HL-60 (cell line): ENCODE results near the gene METTL21A.

Source experiments
- DNase-seq, 2 experiments: peaks; one replicate each; pipeline ENCODE4 v3.0.0-alpha.2; 2010 to 2020; ENCODE audit warnings: low read depth in 1 of 2, low spot score in 1 of 2
- H3K27ac ChIP-seq: fragments of 250-450 bp; sonication (Bioruptor Pico); replicated peaks from 2 replicates; pipeline ENCODE4 v1.5.1; 2020; ENCODE audit warnings: mild to moderate bottlenecking, moderate library complexity
- H3K27me3 ChIP-seq: fragments of 250-450 bp; sonication (Bioruptor Pico); 2 replicates; pipeline ENCODE4 v1.5.1; 2021; ENCODE audit warnings: mild to moderate bottlenecking, moderate library complexity; ENCODE audit not compliant: insufficient read depth, poor library complexity, severe bottlenecking
- H3K4me3 ChIP-seq: replicated peaks from 2 replicates; pipeline ENCODE4 v1.5.1; 2011; ENCODE audit warnings: mild to moderate bottlenecking, control low read depth, low read length; ENCODE audit not compliant: insufficient read depth
- GABPA ChIP-seq: IDR thresholded peaks from 2 replicates; pipeline ENCODE4 v1.6.1; 2012; ENCODE audit warnings: low read depth
- POLR2AphosphoS5 ChIP-seq: IDR thresholded peaks from 2 replicates; pipeline ENCODE4 v1.6.1; 2012; ENCODE audit warnings: low read depth
- SPI1 ChIP-seq: IDR thresholded peaks from 2 replicates; pipeline ENCODE4 v1.6.1; 2012; ENCODE audit warnings: low read depth, mild to moderate bottlenecking, borderline replicate concordance
- TF ChIP-seq, protein P1 (sequence below): IDR thresholded peaks from 2 replicates; pipeline ENCODE4 v1.6.1; 2012; ENCODE audit warnings: low read depth; ENCODE audit not compliant: insufficient replicate concordance
- TF ChIP-seq, protein P2 (sequence below): IDR thresholded peaks from one replicate; pipeline ENCODE4 v1.5.1; 2011; ENCODE audit warnings: low read length, control low read depth, inconsistent platforms; ENCODE audit not compliant: insufficient read depth

The METTL21A gene

DNA sequence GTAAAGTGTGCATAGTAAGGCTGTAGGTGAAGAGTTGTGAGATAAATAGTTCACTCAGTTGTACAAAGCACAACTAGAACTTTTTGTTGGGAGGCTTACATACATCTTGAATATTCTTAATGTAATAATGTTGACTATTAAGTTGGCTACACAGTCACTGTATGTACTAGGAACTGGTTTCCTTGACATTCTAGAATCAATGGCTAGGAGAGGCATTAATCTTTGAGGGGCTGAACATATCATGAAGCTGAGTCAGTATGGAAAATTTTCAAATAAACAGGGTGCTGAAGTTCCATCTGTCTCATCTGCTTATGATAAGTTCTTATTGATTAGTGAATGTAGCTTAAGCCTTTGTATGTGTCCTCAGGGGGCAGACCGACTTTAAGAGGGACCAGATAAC lies 23.4 kb downstream of the METTL21A start:
- Histone ChIP-seq H3K27ac (no peak overlapping the region), H3K27me3 (no peaks in the 10 kb centered on the region), H3K4me3 (no peak overlapping the region)
- TF ChIP-seq, protein P1, sequence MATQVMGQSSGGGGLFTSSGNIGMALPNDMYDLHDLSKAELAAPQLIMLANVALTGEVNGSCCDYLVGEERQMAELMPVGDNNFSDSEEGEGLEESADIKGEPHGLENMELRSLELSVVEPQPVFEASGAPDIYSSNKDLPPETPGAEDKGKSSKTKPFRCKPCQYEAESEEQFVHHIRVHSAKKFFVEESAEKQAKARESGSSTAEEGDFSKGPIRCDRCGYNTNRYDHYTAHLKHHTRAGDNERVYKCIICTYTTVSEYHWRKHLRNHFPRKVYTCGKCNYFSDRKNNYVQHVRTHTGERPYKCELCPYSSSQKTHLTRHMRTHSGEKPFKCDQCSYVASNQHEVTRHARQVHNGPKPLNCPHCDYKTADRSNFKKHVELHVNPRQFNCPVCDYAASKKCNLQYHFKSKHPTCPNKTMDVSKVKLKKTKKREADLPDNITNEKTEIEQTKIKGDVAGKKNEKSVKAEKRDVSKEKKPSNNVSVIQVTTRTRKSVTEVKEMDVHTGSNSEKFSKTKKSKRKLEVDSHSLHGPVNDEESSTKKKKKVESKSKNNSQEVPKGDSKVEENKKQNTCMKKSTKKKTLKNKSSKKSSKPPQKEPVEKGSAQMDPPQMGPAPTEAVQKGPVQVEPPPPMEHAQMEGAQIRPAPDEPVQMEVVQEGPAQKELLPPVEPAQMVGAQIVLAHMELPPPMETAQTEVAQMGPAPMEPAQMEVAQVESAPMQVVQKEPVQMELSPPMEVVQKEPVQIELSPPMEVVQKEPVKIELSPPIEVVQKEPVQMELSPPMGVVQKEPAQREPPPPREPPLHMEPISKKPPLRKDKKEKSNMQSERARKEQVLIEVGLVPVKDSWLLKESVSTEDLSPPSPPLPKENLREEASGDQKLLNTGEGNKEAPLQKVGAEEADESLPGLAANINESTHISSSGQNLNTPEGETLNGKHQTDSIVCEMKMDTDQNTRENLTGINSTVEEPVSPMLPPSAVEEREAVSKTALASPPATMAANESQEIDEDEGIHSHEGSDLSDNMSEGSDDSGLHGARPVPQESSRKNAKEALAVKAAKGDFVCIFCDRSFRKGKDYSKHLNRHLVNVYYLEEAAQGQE = no peak
- TF ChIP-seq, protein P2, sequence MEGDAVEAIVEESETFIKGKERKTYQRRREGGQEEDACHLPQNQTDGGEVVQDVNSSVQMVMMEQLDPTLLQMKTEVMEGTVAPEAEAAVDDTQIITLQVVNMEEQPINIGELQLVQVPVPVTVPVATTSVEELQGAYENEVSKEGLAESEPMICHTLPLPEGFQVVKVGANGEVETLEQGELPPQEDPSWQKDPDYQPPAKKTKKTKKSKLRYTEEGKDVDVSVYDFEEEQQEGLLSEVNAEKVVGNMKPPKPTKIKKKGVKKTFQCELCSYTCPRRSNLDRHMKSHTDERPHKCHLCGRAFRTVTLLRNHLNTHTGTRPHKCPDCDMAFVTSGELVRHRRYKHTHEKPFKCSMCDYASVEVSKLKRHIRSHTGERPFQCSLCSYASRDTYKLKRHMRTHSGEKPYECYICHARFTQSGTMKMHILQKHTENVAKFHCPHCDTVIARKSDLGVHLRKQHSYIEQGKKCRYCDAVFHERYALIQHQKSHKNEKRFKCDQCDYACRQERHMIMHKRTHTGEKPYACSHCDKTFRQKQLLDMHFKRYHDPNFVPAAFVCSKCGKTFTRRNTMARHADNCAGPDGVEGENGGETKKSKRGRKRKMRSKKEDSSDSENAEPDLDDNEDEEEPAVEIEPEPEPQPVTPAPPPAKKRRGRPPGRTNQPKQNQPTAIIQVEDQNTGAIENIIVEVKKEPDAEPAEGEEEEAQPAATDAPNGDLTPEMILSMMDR = no peak
- TF ChIP-seq POLR2AphosphoS5 (no peak), GABPA (no peak), SPI1 (no peak)
- no peak for DNase-seq

DNA sequence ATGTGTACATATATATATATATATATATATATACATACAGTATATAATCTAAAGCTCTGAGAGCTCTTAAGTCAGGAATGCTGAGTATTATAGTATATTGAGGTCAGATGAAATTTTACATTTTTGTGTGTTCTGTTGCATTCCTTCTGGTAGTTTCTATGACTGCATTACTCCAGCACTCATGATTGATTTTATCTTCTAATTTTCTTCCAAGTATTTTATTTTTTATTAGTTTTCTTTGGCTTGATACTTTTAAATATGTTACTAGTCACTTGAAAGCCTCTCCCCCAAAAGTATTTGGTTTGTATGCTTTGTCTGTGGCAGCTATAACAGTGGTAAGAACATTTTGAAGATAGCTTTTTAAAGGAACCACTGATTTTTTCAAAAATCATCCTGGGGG lies 25.0 kb downstream of the METTL21A start:
- no peak for TF ChIP-seq POLR2AphosphoS5
- TF ChIP-seq, protein P2 = no peak
- no peak for TF ChIP-seq SPI1
- TF ChIP-seq, protein P1 = no peak
- no peak for TF ChIP-seq GABPA
- H3K4me3 ChIP-seq = no peak overlapping the region
- DNase-seq = no peak
- no peak overlapping the region for H3K27ac ChIP-seq
- no peaks in the 10 kb centered on the region for H3K27me3 ChIP-seq

DNA sequence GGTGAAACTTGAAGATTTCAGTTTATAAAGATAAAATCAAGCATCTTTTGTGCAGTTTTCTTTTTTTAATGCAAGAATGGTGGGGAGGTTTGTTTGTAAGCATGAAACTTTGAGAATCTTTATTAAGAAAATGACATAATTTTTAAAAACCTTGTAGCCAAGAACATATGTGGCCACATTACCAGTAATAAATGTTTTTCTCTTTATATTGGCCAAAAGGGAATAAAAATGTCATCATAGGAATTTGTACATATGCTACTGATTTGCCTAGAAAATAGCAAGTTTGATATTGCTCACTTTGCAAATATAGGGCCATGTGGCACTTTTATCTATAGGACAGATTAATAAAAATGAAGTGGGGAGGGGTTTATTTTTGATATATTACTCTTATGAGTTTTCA lies 25.6 kb downstream of the METTL21A start:
- H3K27ac ChIP-seq = no peak overlapping the region
- no peak for DNase-seq
- no peaks in the 10 kb centered on the region for H3K27me3 ChIP-seq
- TF ChIP-seq SPI1 (no peak), GABPA (no peak), POLR2AphosphoS5 (no peak)
- TF ChIP-seq, protein P2 = no peak
- H3K4me3 ChIP-seq = no peak overlapping the region

DNA sequence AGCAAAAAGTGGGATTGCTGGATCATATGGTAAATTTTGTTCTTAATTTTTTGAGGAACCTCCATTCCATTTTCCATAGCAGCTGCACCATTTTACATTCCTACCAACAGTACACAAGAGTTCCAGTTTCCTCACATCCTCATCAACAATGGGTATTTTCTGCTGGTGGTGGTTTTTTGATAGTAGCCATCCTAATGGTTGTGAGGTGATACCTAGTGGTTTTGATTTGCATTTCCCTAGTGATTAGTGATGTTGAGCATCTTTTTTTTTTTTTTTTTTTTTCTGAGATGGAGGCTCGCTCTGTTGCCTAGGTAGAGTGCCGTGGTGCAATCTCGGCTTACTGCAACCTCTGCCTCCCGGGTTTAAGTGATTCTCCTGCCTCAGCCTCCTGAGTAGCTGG lies 30.5 kb downstream of the METTL21A start:
- H3K27ac ChIP-seq = no peak overlapping the region
- H3K4me3 ChIP-seq = no peak overlapping the region
- DNase-seq = no peak
- H3K27me3 ChIP-seq = no peaks in the 10 kb centered on the region
- TF ChIP-seq, protein P2 = no peak
- TF ChIP-seq, protein P1 = no peak
- TF ChIP-seq GABPA = no peak
- TF ChIP-seq POLR2AphosphoS5 = no peak
- no peak for TF ChIP-seq SPI1
